ENCODE results near the gene SPPL2B.
"Not testable (repeated sequence)": the region's sequence is repeated elsewhere in the genome, so short reads cannot be mapped to it uniquely, and the experiment has no call there.

The SPPL2B gene

GRCh38 chr19:2338751-2339643, 10.5 kb downstream of the SPPL2B start:
- DNase-seq, result no peak

DNA sequence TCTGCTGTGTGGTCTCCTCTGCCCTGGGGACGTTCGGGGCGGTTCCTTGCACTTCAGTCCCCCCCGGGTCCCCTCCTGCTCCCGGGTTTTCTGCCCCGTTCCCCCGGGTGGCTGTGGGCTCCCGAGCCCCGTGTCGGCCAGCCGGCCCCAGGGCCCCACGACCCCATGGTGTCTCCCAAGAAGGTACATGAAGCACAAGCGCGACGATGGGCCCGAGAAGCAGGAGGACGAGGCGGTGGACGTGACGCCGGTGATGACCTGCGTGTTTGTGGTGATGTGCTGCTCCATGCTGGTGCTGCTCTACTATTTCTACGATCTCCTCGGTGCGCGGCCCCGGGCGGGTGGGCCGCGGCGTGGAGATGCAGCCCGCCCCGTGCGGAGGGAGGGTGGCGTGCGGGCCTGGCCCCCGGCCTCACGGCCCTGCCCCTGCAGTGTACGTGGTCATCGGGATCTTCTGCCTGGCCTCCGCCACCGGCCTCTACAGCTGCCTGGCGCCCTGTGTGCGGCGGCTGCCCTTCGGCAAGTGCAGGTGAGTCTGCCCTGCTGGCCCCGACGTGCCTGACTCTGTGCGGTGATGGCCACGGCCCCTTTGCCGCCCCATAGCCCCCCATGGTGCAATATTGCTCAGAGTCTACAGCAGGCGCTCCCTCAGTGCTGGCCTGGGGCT, 11.3 kb downstream of the SPPL2B start:
- no peak for DNase-seq

- DNase-seq, result no peak
Measured at GRCh38 chr19:2340496-2341243, 12.2 kb downstream of the SPPL2B start.

DNA sequence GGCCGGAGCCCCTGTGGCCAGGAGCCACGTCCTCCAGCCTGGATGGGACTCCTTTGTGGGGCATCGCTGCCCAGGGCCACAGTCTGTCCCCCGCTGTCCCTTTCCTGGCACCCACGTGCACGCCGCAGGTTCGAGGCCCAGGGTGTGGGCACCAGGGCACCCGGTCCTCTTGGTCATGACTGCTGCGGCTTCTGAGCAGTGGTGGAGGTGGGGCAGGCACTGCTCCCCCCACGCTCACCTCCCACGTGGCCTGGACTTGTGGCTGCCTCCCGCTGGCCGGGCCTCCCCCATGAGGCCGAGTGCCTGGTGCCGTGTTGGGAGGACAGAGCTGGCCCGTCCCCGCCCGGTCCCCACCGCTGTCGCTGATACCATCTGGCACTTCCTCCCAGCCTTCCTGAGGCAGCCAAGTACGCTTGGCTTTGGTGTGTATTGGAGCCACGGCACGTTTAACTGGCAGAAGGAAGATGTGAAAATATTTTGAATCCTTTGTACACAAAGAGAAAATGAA, 12.8 kb downstream of the SPPL2B start:
- no peak for DNase-seq

DNA sequence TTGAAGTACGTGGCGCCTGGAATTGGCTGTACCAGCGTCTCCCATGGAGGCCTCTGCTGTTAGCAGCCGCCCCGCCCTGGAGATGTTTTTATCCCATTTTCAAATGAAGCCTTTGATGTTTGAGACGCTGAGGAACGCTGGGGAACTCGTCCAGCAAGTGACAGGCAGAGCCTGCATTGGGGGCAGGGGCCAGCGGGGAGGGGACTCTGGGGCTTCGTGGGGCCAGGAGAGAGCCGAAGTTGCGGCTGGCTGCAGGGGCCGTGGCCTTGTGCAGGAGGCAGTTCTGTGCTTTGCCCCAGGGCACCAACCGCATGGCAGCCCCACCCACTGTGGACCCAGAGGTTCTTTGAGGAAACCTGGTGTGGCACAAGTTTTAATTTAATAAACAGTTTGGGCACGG, 13.5 kb downstream of the SPPL2B start:
- no peak for DNase-seq

GRCh38 chr19:2342656-2343288, 14.3 kb downstream of the SPPL2B start:
- DNase-seq, result no peak

DNA sequence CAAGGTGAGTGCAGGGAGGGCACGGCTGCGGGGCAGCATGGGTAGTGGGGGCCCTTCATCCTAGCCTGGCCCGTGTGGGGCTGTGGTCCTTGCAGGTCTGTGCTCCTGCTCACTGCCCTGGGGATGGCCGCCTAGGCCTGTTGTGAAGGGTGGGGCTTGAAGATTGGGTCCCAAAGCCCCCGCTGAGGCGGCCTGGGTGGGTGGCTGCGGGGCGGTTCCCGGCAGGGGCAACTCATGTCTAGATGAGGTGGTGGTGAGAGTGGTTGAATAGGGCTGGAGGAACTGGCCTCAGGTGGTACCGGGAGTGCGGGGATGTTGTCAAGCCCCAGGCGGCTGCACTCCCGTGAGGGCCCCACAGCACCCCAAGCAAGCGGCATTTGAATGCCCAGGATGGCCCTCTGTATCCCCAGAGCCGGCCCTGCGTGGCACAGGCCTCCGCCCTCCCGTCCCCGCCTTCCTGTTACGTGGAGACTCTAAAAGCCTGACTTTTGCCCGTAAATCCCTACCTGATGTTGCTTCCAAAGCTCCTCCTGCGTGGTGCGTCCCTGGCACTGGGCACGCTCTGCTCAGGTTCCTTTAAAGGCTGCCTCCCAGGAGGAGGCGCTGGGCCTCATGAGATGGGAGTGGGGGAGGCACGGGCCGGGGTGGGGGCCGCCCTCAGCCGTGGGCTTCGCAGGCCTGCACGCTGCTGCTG, 15.0 kb downstream of the SPPL2B start:
- no peak for DNase-seq

DNA sequence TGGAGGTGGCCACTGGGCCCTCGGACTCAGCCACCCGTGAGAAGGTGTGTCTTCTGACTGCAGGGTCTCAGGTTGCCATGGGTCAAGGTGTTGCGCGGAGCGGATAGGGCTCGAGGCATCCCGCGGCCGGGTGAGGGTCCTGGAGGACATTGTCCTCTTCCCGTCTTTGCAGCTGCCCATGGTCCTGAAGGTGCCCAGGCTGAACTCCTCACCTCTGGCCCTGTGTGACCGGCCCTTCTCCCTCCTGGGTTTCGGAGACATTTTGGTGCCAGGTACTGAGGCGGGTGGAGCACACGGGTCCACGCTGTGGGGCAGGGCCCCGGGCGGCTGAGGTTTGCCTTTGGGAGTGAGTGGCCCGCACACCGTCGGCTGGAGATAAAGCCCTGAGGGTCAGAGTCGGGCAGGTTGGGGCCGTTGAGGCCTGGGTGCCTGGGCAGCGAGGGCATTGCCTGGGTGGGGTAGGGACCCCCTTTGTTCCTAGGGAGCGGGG, 15.9 kb downstream of the SPPL2B start:
- no peak for DNase-seq

DNA sequence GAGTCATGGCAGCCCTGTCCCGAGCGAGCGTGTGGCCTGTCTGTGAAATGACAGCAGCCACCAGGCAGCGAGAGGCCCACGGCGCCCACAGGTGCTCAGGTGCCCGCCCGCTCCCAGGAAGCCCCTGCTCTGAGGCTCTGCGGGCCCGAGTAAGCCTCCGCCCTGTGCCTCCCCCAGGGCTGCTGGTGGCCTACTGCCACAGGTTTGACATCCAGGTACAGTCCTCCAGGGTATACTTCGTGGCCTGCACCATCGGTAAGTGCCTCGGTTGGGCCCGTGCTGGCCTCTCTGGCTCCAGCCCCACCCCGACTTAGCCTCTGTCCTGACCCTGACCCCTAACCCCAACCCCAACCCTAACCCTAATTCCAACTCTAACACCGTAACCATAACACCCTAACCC, 16.6 kb downstream of the SPPL2B start:
- DNase-seq, result no peak

DNA sequence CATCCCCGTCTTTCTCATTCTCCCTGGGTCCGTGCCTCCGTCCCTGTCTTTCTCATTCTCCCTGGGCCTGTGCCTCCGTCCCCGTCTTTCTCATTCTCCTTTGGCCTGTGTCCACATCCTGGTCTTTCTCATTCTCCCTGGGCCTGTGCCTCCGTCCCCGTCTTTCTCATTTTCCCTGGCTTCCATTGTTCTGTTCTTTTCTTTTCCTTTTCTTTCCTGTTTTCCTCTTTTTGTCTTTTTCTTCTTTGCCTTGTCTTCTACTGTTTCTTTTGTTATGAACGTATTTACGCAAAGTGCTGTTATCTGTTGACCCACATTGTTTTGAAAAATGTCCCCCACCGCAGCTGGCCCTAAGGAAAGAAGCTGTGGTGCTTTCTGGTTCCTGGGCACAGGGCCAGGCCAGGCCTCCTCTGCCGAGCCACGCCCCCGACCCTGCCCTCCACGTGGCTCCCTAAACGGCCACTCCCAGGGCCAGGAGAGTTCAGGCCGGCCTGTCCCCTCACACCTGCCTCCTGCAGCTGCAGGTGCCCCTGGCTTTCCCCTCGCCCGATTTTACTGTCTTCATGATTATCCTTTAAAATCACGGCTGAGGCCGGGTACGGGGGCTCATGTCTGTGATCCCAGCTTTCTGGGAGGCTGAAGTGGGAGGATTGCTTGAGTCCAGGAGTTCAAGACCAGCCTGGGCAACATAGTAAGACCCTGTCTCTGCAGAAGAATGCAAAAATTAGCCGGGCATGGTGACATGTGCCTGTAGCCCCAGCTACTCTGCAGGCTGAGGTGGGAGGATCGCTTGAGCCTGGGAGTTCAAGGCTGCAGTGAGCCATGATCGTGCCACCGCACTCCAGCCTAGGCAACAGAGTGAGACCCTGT, 17.5 kb downstream of the SPPL2B start:
- no peak for DNase-seq

- DNase-seq, result not testable (repeated sequence)
Measured at GRCh38 chr19:2349818-2350217, 21.3 kb downstream of the SPPL2B start.

DNA sequence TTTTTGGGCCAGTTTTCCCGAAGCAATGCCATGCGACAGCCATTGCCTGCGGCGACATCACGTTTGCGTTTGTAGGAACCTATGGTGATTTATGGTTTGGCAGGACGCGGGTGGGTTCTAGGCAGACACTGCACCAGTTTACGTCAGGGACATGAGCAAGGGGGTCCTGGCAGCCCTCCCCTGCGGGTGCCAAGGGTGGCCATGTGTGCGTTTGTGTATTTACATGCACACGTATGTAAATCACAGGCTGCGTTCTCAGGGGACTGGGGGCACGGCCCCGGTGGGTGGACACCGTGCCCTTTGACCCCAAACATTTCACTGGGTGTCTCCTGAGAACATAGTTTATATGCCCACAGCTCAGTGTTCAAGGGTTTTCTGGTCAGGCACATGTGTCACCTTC, 22.2 kb downstream of the SPPL2B start:
- DNase-seq, result no peak

- DNase-seq, result no peak
Measured at GRCh38 chr19:2351591-2351990, 23.1 kb downstream of the SPPL2B start.

DNA sequence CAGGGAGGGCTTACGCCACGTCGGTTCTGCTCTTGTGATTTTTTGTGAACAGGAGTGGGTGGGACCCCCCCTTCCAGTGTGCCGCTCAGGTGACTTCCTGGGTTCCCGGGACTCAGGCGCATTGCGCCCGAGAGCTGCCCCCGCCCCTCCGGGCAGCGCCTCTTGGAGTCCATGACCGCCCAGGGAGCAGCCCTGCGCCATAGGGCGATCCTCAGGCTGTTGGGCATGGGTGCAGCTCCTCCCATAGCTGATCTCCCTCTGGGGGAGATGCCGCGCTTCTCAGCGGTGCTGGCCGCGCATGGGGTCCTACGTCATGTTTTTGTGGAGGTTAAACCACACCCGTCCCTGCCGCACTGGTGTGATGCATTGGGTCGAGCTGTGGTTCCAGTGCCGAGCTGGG, 23.6 kb downstream of the SPPL2B start:
- DNase-seq, result no peak

- DNase-seq, result no peak
Measured at GRCh38 chr19:2353159-2353886, 24.8 kb downstream of the SPPL2B start.

GRCh38 chr19:2353887-2354592, 25.6 kb downstream of the SPPL2B start:
- no peak for DNase-seq

DNA sequence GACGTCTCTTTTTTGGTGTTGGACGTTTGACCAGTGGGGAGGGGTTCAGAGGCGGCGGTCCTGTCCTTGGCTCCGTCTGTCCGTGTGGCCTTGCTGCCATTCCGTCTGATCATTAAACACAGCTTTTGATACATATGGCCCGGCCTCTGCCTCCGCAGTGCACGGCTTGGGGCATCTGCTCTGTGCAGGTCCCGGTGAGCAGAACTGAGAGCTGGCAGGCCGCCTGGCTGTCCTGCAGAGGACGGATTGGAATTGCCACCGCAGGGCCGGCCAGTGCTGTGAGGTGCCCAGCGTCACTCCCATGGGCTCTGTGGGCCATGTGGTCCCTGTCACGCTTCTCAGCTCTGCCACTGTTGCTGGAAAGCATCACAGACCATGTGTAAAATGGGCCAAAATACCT, 26.2 kb downstream of the SPPL2B start:
- no peak for DNase-seq

DNA sequence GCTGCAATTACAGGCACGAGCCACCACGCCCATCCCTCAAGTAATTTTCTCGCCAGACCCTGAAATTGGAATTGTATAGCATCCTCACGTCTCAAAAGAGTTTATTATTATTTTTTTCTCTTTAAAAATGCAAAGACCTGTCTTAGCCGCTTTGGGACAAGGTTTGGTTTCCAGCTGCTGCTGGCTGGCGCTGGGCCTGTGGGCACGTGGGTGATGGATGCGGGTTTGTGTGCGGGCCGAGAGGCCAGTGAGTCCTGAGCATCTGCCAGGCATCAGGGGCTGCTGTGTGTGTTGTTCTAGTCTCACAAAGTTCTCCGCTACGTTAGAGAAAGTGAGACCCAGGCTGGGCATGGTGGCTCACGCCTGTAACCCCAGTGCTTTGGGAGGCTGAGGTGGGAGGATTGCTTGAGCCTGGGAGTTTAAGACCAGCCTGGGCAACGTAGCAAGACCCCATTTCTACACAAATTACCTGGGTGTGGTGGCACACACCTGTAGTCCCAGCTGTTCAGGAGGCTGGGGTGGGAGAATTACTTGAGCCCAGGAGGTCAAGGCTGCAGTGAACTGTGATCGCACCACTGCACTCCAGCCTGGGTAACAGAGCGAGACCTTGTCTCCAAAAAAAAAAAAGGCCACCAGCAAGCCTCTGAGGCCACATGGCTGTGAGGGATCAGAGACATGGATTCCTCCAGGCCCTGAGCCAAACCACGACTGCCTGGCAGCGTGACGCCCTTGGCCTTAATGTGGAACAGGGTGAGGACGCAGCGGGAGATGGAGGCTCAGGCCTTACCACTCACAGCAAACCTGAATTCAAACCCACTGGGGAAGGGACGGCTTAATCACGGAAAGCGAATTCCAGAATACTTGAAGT, 26.9 kb downstream of the SPPL2B start:
- no peak for DNase-seq

All from activated CD4-positive, alpha-beta T cell treated with anti-CD3 and anti-CD28 coated beads, Interleukin-2, amount 50 U/mL, for 48 hours (primary cell).